Mesodermal cell (in vitro differentiated cells): ENCODE data around the gene FOXF2. TPM values are rescaled to one million over a fixed set of nuclear protein-coding genes. Genes with fewer than 3 reads are reported as not detected.
"Not testable (repeated sequence)": the region's sequence is repeated elsewhere in the genome, so short reads cannot be mapped to it uniquely, and the experiment has no call there.

Source experiments
- H3K27ac ChIP-seq: 2 replicates; pipeline ENCODE4 v1.7.0; 2013; ENCODE audit warnings: mild to moderate bottlenecking, low read depth, low read length, moderate library complexity; ENCODE audit not compliant: severe bottlenecking
- H3K36me3 ChIP-seq: 2 replicates; pipeline ENCODE4 v1.7.1; 2013; ENCODE audit warnings: mild to moderate bottlenecking, low read length, moderate library complexity; ENCODE audit not compliant: control insufficient read depth, insufficient read depth
- H3K4me1 ChIP-seq: one replicate; pipeline ENCODE4 v1.7.1; 2013; ENCODE audit warnings: mild to moderate bottlenecking, low read length; ENCODE audit not compliant: insufficient read depth, control insufficient read depth, poor library complexity, severe bottlenecking
- H3K4me3 ChIP-seq: 2 replicates; pipeline ENCODE4 v1.7.0; 2013; ENCODE audit warnings: low read length, control low read depth, mild to moderate bottlenecking; ENCODE audit not compliant: insufficient read depth, poor library complexity, severe bottlenecking; ENCODE audit errors: extremely low read depth
- H3K9me3 ChIP-seq: 2 replicates; pipeline ENCODE4 v1.7.1; 2013; ENCODE audit warnings: mild to moderate bottlenecking, low read length, moderate library complexity; ENCODE audit not compliant: control insufficient read depth
- WGBS, 2 experiments: methylation state at CpG; one replicate each; pipeline ENCODE4 v1.1.5; 2013; ENCODE audit warnings: missing lambda C conversion rate in 2 of 2; ENCODE audit not compliant: insufficient coverage in 2 of 2; 5-methylcytosine and 5-hydroxymethylcytosine counted together
- polyA plus RNA-seq, 2 experiments: library from polyadenylated mRNA; stranded (reverse); fragments of 50-300 nt; gene quantifications; one replicate each; pipeline ENCODE4 v1.2.3, GENCODE V29; 2013

FOXF2 gene
- polyA plus RNA-seq (2013, experiment 1 of 2) = 3.4 TPM
- 3.6 TPM for polyA plus RNA-seq (2013, experiment 2 of 2)

- Histone ChIP-seq H3K9me3 (no peaks in the 10 kb centered on the region), H3K4me1 (peaks cover 44% of the 10 kb centered on the region), H3K4me3 (peak within 1 kb of the TSS; percentile 41), H3K36me3 (no peaks in the 10 kb centered on the region), H3K27ac (no peak within 1 kb of the TSS)
- WGBS, 2 experiments = 0 to 1% methylated on average over 44 to 63 of the region's 112 CpGs
Measured at GRCh38 chr6:1389369-1390132, at the start of gene FOXF2. Gene FOXF2 (plus strand): TSS chr6:1389576. CDS start chr6:1389948, 372 bp downstream.

GRCh38 chr6:1346101-1346500 is 43.3 kb upstream of the FOXF2 start:
- H3K36me3 ChIP-seq = no peaks in the 10 kb centered on the region
- H3K4me1 ChIP-seq = no peaks in the 10 kb centered on the region
- no peak overlapping the region for H3K27ac ChIP-seq
- H3K9me3 ChIP-seq = peaks cover under 1% of the 10 kb centered on the region
- no peak overlapping the region for H3K4me3 ChIP-seq

DNA sequence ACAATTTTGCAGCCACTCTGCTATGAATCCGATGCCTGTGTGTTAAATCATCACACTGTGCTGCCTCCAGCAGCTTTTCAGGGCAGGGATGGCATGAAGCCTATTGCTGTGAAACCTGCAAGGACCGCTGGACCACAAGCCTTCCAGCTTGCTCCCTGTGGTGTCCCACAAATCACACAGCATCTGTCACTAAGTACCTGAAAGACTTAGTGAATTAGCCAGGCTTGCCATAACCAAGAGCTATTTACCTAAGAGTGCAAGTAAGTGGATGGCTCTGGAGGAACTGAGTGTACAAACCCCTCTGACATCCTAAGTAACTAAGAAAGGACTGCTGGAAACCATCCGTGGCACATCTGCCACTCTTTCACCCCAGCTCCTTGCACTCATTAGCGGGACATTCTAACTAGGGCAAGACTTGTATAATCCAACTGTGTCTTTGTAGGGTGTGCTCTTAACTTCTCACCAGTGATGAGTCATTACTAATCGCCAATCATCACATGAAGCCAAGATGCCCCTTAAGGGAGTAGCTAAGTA is 42.8 kb upstream of the FOXF2 start:
- H3K4me3 ChIP-seq = no peak overlapping the region
- WGBS, 2 experiments = 82 to 100% methylated on average over 1 to 2 of the region's 5 CpGs
- no peaks in the 10 kb centered on the region for H3K36me3 ChIP-seq
- H3K27ac ChIP-seq = no peak overlapping the region
- H3K4me1 ChIP-seq = no peaks in the 10 kb centered on the region
- H3K9me3 ChIP-seq = peaks cover 6% of the 10 kb centered on the region

DNA sequence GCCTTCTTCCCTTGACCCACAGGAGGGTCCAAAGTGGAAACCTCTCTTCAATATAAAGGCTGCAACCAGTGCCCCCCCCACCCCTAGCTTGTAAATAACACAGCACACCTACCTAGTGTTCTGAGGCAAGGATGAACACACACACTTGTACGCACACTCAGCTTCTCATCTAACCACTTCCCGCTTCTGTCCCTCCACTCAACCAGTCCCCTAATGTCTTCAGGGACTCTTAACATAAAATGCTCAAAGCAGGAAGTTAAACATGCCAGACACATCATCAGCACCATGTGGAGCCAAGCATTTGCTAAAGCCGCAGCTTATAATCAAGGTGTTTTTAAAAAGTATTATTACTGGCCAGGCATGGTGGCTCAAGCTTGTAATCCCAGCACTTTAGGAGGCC is 42.2 kb upstream of the FOXF2 start:
- H3K36me3 ChIP-seq = no peaks in the 10 kb centered on the region

GRCh38 chr6:1348675-1349074 is 40.7 kb upstream of the FOXF2 start:
- no peak overlapping the region for H3K27ac ChIP-seq
- H3K9me3 ChIP-seq = peaks cover 11% of the 10 kb centered on the region
- H3K4me3 ChIP-seq = no peak overlapping the region
- no peaks in the 10 kb centered on the region for H3K36me3 ChIP-seq
- no peaks in the 10 kb centered on the region for H3K4me1 ChIP-seq
- 33 to 67% methylated on average over 1 of the region's 1 CpG for WGBS, 2 experiments

More for the DNA sequence above, 42.2 kb upstream of the FOXF2 start:
- H3K27ac ChIP-seq = no peak overlapping the region
- no peaks in the 10 kb centered on the region for H3K4me1 ChIP-seq
- H3K9me3 ChIP-seq = peaks cover 10% of the 10 kb centered on the region
- H3K4me3 ChIP-seq = no peak overlapping the region
- 71 to 93% methylated on average over 2 to 3 of the region's 3 CpGs for WGBS, 2 experiments

GRCh38 chr6:1349655-1350054 is 39.7 kb upstream of the FOXF2 start:
- H3K4me1 ChIP-seq = no peaks in the 10 kb centered on the region
- 60 to 78% methylated on average over 1 of the region's 1 CpG for WGBS, 2 experiments
- H3K27ac ChIP-seq = no peak overlapping the region
- no peaks in the 10 kb centered on the region for H3K36me3 ChIP-seq
- no peak overlapping the region for H3K4me3 ChIP-seq
- peaks cover 11% of the 10 kb centered on the region for H3K9me3 ChIP-seq

- 80% methylated on average over 1 of the region's 2 CpGs; no CpG with 5 or more reads in 1 of the 2 experiments for WGBS, 2 experiments
- Histone ChIP-seq H3K36me3 (no peaks in the 10 kb centered on the region), H3K4me1 (no peaks in the 10 kb centered on the region), H3K4me3 (no peak overlapping the region), H3K27ac (no peak overlapping the region), H3K9me3 (peaks cover 11% of the 10 kb centered on the region)
Measured at GRCh38 chr6:1351381-1352008, 37.9 kb upstream of the FOXF2 start.

DNA sequence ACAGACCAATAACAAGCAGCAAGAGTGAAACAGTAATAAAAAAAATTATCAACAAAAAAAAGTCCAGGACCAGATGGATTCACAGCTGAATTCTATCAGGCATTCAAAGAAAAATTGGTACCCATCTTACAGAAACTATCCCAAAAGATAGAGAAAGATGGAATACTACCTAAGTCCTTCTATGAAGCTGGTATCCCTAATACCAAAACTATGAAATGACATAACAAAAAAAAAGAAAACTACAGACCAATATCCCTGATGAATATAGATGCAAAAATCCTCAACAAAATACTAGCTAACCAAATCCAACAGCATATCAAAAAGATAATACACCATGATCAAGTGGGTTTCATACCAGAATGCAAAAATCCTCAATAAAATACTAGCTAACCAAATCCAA is 34.3 kb upstream of the FOXF2 start:
- H3K4me1 ChIP-seq, H3K4me3 ChIP-seq, H3K27ac ChIP-seq, H3K36me3 ChIP-seq: not testable (repeated sequence)
- H3K9me3 ChIP-seq = peaks cover 11% of the 10 kb centered on the region

DNA sequence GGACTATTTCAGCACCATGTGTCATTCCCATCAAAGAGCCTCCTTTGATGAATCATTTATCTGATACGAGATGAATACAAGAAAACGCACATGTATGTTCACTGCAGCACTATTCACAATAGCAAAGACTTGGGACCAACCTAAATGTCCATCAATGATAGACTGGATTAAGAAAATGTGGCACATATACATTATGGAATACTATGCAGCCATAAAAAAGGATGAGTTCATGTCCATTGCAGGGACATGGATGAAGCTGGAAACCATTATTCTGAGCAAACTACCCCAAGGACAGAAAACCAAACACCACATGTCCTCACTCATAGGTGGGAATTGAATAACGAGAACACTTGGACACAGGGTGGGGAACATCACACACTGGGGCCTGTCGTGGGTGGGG is 27.7 kb upstream of the FOXF2 start:
- H3K36me3 ChIP-seq, H3K27ac ChIP-seq, H3K4me1 ChIP-seq, H3K9me3 ChIP-seq, H3K4me3 ChIP-seq: not testable (repeated sequence)
- WGBS, 2 experiments = 88% methylated on average over 1 of the region's 4 CpGs; no CpG with 5 or more reads in 1 of the 2 experiments

GRCh38 chr6:1362643-1363042 is 26.7 kb upstream of the FOXF2 start:
- no peak overlapping the region for H3K27ac ChIP-seq
- no peaks in the 10 kb centered on the region for H3K36me3 ChIP-seq
- H3K4me1 ChIP-seq = no peaks in the 10 kb centered on the region
- H3K9me3 ChIP-seq = no peaks in the 10 kb centered on the region
- H3K4me3 ChIP-seq = no peak overlapping the region
- WGBS, 2 experiments = 86 to 90% methylated on average over 6 of the region's 9 CpGs

DNA sequence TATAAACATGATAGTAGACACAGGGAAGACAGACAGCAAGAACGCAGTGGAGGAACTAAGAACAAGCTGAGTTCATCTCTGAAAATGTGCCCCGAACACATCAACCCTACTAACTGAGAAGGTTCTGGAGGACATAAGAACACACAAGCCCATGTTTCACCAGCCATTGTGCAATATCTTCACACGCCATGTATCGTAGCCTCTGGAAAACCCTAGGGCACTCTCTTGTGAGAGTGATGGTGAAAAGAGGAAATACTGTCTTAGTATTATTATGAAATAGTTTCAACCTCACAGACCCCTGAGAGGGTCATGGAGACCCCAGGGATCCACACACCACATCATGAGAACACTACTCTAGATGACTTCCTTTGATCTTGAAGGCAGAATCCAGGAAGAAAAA is 26.1 kb upstream of the FOXF2 start:
- no peaks in the 10 kb centered on the region for H3K4me1 ChIP-seq
- no peak overlapping the region for H3K27ac ChIP-seq
- H3K36me3 ChIP-seq = no peaks in the 10 kb centered on the region
- 90 to 95% methylated on average over 2 of the region's 4 CpGs for whole genome bisulfite sequencing, 2 experiments
- no peak overlapping the region for H3K4me3 ChIP-seq
- no peaks in the 10 kb centered on the region for H3K9me3 ChIP-seq
